HG03097 (cell line): ENCODE measurements around the gene SLC35F2.
A peak's percentile ranks its signal among the peaks of the same experiment; 100 is the strongest.
"Not testable (repeated sequence)": the region's sequence is repeated elsewhere in the genome, so short reads cannot be mapped to it uniquely, and the experiment has no call there.

Experiments used
- ATAC-seq: cut with Tn5 transposase; IDR thresholded peaks from one replicate; pipeline ENCODE4 v1.9.1; 2021; ENCODE audit not compliant: unreplicated experiment, low FRiP score

SLC35F2 gene

GRCh38 chr11:107858217-107859070, at the start of gene SLC35F2:
Gene SLC35F2, minus strand, starts transcription at chr11:107858787. Its CDS starts 20 bp downstream, at chr11:107858767.
- ATAC-seq, result peak; percentile 90

GRCh38 chr11:107908211-107908610, 49.6 kb upstream of the SLC35F2 start:
- ATAC-seq, result no peak

GRCh38 chr11:107898270-107898669, 39.7 kb upstream of the SLC35F2 start:
- no peak for ATAC-seq

- ATAC-seq, result no peak
Measured at GRCh38 chr11:107882095-107882820, 23.7 kb upstream of the SLC35F2 start.

GRCh38 chr11:107881471-107881870, 22.9 kb upstream of the SLC35F2 start:
- ATAC-seq, result not testable (repeated sequence)

- no peak for ATAC-seq
Measured at GRCh38 chr11:107876141-107876540, 17.6 kb upstream of the SLC35F2 start.

GRCh38 chr11:107864591-107864990, 6.0 kb upstream of the SLC35F2 start:
- no peak for ATAC-seq

GRCh38 chr11:107860688-107861087, 2.1 kb upstream of the SLC35F2 start:
- no peak for ATAC-seq

GRCh38 chr11:107860240-107860620, 1.6 kb upstream of the SLC35F2 start:
- ATAC-seq, result not testable (repeated sequence)

GRCh38 chr11:107859459-107860239, 1.1 kb upstream of the SLC35F2 start:
- ATAC-seq, result no peak

- ATAC-seq, result no peak
Measured at GRCh38 chr11:107857550-107858216, 904 bp downstream of the SLC35F2 start.

- no peak for ATAC-seq
Measured at GRCh38 chr11:107856981-107857517, 1.5 kb downstream of the SLC35F2 start.

- no peak for ATAC-seq
Measured at GRCh38 chr11:107856180-107856980, 2.2 kb downstream of the SLC35F2 start.

- ATAC-seq, result no peak
Measured at GRCh38 chr11:107853070-107853469, 5.5 kb downstream of the SLC35F2 start.

- no peak for ATAC-seq
Measured at GRCh38 chr11:107851704-107852310, 6.8 kb downstream of the SLC35F2 start.

GRCh38 chr11:107849790-107850189, 8.8 kb downstream of the SLC35F2 start:
- no peak for ATAC-seq

- no peak for ATAC-seq
Measured at GRCh38 chr11:107848345-107848744, 10.2 kb downstream of the SLC35F2 start.

- ATAC-seq, result no peak
Measured at GRCh38 chr11:107847184-107847583, 11.4 kb downstream of the SLC35F2 start.

GRCh38 chr11:107844041-107844440, 14.5 kb downstream of the SLC35F2 start:
- ATAC-seq, result no peak
